Breast epithelium (tissue), 4 donors: ENCODE data around the gene AARS2. TPM values are rescaled to one million over a fixed set of nuclear protein-coding genes. Genes with fewer than 3 reads are reported as not detected.
A peak's percentile ranks its signal among the peaks of the same experiment; 100 is the strongest.

Experiments used
- DNase-seq, 2 donors: peaks; one replicate each; pipeline ENCODE4 v3.0.0-alpha.2; 2019; ENCODE audit warnings: low spot score in 2 of 2
- H3K27ac ChIP-seq, 2 donors: fragments of 200-600 bp; sonication (generic) in 1 of 2; one replicate each; pipeline ENCODE4 v1.5.1; 2016 to 2019; ENCODE audit warnings: mild to moderate bottlenecking in 1 of 2
- H3K27me3 ChIP-seq, 2 donors: fragments of 200-600 bp; sonication (generic) in 1 of 2; one replicate each; pipeline versions ENCODE4 v1.5.1 to v1.6.0; 2017 to 2019; ENCODE audit warnings: control low read depth in 1 of 2, mild to moderate bottlenecking in 1 of 2
- H3K36me3 ChIP-seq: fragments of 200-600 bp; one replicate; pipeline ENCODE4 v1.5.1; 2019
- H3K4me1 ChIP-seq, 2 donors: fragments of 200-600 bp; sonication (generic); one replicate each; pipeline ENCODE4 v1.5.1; 2016 to 2019; ENCODE audit warnings: control low read depth in 1 of 2
- H3K4me3 ChIP-seq, 3 donors: fragments of 200-600 bp; sonication (generic); 1 replicate in 2 of 3; 2 replicates in 1 of 3; pipeline ENCODE4 v1.5.1; 2016 to 2019; ENCODE audit warnings: mild to moderate bottlenecking in 3 of 3, moderate library complexity in 2 of 3
- H3K9me3 ChIP-seq, 2 donors: fragments of 200-600 bp; sonication (generic) in 1 of 2; one replicate each; pipeline ENCODE4 v1.5.1; 2016 to 2019; ENCODE audit warnings: control low read depth in 1 of 2
- POLR2A ChIP-seq: fragments of 450-650 bp; IDR thresholded peaks from one replicate; pipeline ENCODE4 v1.6.1; 2016; ENCODE audit warnings: antibody characterized with exemption, mild to moderate bottlenecking, moderate library complexity
- POLR2AphosphoS5 ChIP-seq, 3 donors: sonication (generic); formaldehyde crosslinking; IDR thresholded peaks; one replicate each; pipeline ENCODE4 v1.6.1; 2017; ENCODE audit warnings: antibody characterized with exemption in 3 of 3
- intact Hi-C: fragments of 100-400 bp; cut with DNase I; formaldehyde crosslinking; loops from one replicate; pipeline ENCODE4 v1.15.1; 2023; ENCODE audit warnings: low total_unique reads
- total RNA-seq, 3 donors: library from RNA; depleted of rRNA; stranded (reverse); fragments of >200 nt; gene quantifications; one replicate each; pipeline ENCODE4 v1.1.0, GENCODE V29; 2016
- TF ChIP-seq, protein P1 (sequence below), 3 donors: fragments of 450-650 bp; IDR thresholded peaks; one replicate each; pipeline ENCODE4 v1.5.1; 2016 to 2017; ENCODE audit warnings: antibody characterized with exemption in 3 of 3, mild to moderate bottlenecking in 3 of 3, moderate library complexity in 3 of 3

AARS2 gene
- total RNA-seq, 3 donors from 2014 or later, result 6.9 to 16.5 (median 12.8) TPM

DNA sequence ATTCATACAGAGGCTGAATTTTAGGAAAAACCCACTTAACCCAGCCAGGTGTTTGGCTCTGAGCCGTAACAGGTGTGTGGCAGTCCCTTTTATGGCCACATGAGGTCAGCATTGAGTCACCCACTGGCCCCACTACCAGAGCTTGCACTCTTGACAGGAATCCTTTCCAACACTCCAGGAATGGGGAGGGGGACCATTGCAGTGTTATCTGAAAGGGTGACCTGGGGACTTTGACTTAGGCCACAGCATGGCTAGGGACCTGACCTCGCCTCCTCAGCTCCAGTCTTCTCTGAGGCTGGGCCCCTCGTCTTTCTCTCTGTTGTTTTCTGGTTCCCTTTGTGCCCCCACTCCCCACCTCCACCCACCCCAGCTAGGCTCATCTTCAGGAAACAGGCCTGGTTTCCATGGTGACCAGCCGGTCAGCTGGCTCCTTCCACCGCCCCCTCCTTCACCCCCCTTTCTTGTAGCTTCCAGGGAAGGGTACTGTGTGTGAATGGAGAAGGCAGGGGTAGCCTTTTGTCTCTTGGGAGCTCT is 45.0 kb downstream of the AARS2 start:
- peak in 1 of 2 donors; percentile 49 for DNase-seq
- intact Hi-C loops, result no loop called here

DNA sequence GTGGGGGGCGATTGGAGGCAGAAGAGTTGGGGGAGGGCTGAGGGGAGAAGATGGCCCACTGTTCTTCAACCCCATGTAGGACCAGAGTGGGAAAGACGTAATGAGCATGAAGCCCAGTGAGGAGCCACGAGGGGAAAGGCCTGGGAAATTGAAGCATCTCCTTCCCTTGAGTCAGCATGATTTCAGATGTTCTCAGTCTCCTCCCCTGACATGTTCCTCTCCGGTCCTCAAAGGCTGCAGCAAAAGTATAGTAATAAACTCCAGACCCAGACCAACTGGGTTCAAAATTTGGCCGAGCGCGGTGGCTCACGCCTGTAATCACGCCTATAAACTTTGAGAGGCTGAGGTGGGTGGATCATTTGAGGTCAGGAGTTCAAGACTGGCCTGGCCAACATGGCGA is 45.9 kb downstream of the AARS2 start:
- peaks cover 5 to 6% of the 10 kb centered on the region in 2 donors for H3K27me3 ChIP-seq
- no peak for DNase-seq
- no peaks in the 10 kb centered on the region for H3K9me3 ChIP-seq
- no peaks in the 10 kb centered on the region for H3K36me3 ChIP-seq
- no peak overlapping the region for H3K27ac ChIP-seq
- TF ChIP-seq, protein P1, sequence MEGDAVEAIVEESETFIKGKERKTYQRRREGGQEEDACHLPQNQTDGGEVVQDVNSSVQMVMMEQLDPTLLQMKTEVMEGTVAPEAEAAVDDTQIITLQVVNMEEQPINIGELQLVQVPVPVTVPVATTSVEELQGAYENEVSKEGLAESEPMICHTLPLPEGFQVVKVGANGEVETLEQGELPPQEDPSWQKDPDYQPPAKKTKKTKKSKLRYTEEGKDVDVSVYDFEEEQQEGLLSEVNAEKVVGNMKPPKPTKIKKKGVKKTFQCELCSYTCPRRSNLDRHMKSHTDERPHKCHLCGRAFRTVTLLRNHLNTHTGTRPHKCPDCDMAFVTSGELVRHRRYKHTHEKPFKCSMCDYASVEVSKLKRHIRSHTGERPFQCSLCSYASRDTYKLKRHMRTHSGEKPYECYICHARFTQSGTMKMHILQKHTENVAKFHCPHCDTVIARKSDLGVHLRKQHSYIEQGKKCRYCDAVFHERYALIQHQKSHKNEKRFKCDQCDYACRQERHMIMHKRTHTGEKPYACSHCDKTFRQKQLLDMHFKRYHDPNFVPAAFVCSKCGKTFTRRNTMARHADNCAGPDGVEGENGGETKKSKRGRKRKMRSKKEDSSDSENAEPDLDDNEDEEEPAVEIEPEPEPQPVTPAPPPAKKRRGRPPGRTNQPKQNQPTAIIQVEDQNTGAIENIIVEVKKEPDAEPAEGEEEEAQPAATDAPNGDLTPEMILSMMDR (IDR thresholded peaks at IDR 0.05), result no peak
- no peak for TF ChIP-seq POLR2A
- TF ChIP-seq POLR2AphosphoS5 (IDR thresholded peaks at IDR 0.05), result no peak
- H3K4me1 ChIP-seq, result peaks cover 15 to 20% of the 10 kb centered on the region in 2 donors
- H3K4me3 ChIP-seq, result no peak overlapping the region
- intact Hi-C loops, result no loop called here

More for the DNA sequence above, 45.0 kb downstream of the AARS2 start:
- H3K27me3 ChIP-seq, result peaks cover 6 to 14% of the 10 kb centered on the region in 2 donors
- no peaks in the 10 kb centered on the region for H3K36me3 ChIP-seq
- TF ChIP-seq, protein P1 (IDR thresholded peaks at IDR 0.05), result peak; percentile 71 to 83 (median 75)
- TF ChIP-seq POLR2A (no peak), POLR2AphosphoS5 (IDR thresholded peaks at IDR 0.05) (no peak)
- peaks cover 11 to 12% of the 10 kb centered on the region in 2 donors for H3K4me1 ChIP-seq
- no peak overlapping the region for H3K27ac ChIP-seq
- H3K4me3 ChIP-seq, result no peak overlapping the region
- no peaks in the 10 kb centered on the region for H3K9me3 ChIP-seq

DNA sequence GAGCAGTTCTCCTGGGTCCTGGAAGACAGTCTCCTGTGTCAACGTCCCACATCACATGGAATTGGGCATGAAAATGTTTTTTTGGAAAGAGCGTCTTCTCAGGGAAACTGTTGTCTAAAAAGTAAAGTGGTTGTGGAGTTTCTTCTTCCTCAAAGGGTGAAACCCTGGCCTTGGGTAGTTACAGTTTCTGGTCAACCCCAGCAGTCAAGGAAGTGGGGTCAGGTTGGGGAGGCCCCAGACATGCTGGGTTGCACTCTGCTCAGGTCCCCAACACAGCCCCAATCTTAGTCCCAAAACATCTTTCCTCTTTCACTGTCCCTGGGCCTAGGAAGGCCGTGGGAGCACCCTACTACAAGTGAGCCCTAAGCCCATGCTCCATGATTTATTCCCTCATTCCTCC is 46.8 kb downstream of the AARS2 start:
- Histone ChIP-seq H3K4me3 (no peak overlapping the region), H3K36me3 (no peaks in the 10 kb centered on the region), H3K27ac (no peak overlapping the region), H3K27me3 (peaks cover 0 to 6% of the 10 kb centered on the region in 2 donors), H3K4me1 (peaks cover 15 to 20% of the 10 kb centered on the region in 2 donors), H3K9me3 (no peaks in the 10 kb centered on the region)
- TF ChIP-seq, protein P1 (IDR thresholded peaks at IDR 0.05), result no peak
- TF ChIP-seq POLR2A, result no peak
- no peak for TF ChIP-seq POLR2AphosphoS5 (IDR thresholded peaks at IDR 0.05)
- no peak for DNase-seq
- intact Hi-C loops, result no loop called here

DNA sequence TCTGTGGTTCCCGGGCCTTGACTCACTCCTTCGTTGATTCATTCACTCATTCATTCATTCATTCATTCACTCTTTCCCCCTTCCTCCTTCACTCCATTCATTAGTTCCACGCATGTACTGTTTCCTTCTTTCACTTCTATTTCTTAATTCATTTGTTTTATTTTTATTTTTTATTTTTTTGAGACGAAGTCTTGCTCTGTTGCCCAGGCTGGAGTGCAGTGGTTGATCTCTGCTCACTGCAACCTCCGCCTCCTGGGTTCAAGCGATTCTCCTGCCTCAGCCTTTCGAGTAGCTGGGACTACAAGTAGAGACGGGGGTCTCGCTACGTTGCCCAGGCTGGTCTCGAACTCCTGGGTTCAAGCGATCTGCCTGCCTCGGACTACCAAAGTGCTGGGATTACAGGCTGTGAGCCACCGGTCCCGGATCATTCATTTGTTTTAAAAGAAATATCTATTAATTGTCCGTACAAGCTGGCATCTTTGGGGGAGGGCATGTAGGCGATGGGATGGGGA is 47.4 kb downstream of the AARS2 start:
- Histone ChIP-seq H3K27me3 (peaks cover 0 to 6% of the 10 kb centered on the region in 2 donors), H3K4me3 (peak overlapping the region; percentile 74 to 90 (median 77)), H3K36me3 (no peaks in the 10 kb centered on the region), H3K4me1 (peaks cover 15 to 20% of the 10 kb centered on the region in 2 donors), H3K27ac (peak overlapping the region; percentile 80 to 86), H3K9me3 (no peaks in the 10 kb centered on the region)
- no peak for DNase-seq
- intact Hi-C loops, result no loop called here
- TF ChIP-seq, protein P1 (IDR thresholded peaks at IDR 0.05), result no peak
- peak in 1 of 3 donors; percentile 44 for TF ChIP-seq POLR2AphosphoS5 (IDR thresholded peaks at IDR 0.05)

DNA sequence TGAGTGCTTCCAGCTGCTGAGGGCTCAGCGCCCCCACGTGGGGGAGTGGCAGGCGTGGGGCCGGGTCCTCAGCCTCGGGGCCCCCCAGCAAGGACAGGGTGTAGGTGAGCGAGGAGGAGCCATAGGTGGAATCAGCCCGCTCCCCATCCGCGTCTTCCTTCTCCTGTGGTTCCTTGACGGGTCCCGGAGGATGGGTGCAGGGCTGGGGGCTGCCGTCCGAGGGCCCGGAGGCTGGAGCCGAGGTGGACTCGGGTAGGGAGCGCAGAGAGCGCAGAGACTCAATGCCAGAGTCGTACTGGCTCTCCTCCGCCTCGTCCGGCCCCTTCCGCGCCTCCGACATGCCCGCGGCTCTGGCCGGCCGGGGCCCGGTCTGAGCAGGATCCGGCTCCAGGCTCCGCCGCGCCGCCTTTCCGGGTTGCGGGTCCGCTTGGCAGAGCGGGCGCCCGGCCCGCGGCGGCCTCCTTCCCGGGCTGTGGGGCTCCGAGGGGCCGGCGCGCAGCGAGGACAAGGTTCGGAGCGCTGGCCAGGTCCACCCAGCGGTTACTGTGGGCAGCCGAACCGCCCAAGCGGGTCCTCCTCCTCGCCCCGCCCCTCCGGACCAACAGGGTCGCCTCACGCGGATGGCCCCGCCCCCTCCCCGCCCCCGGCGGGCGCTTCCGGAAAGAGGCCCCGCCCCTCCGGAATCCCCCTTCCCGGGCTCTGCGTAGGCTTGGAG is 48.0 kb downstream of the AARS2 start, which contains the start of gene NFKBIE:
TSS of gene NFKBIE (minus strand) at position 545 of the 715 bp plus-strand sequence. CDS start at position 340, 205 bp downstream.
- no peaks in the 10 kb centered on the region for H3K36me3 ChIP-seq
- H3K4me1 ChIP-seq, result peaks cover 15 to 20% of the 10 kb centered on the region in 2 donors
- H3K27ac ChIP-seq, result peak within 1 kb of the TSS; percentile 80 to 86
- TF ChIP-seq POLR2AphosphoS5 (IDR thresholded peaks at IDR 0.05), result peak in 1 of 3 donors; percentile 26
- TF ChIP-seq, protein P1 (IDR thresholded peaks at IDR 0.05), result peak in 1 of 3 donors; percentile 19
- TF ChIP-seq POLR2A, result no peak
- peaks cover 0 to 2% of the 10 kb centered on the region in 2 donors for H3K27me3 ChIP-seq
- H3K9me3 ChIP-seq, result no peaks in the 10 kb centered on the region
- peak within 1 kb of the TSS; percentile 74 to 90 (median 77) for H3K4me3 ChIP-seq
- intact Hi-C loops, result no loop called here
- peak; percentile 90 to 93 for DNase-seq
